Osteocyte (in vitro differentiated cells): Measurements from ENCODE around the gene SNX1. TPM values are rescaled to one million over a fixed set of nuclear protein-coding genes. Genes with fewer than 3 reads are reported as not detected.
"Not testable (repeated sequence)": the region's sequence is repeated elsewhere in the genome, so short reads cannot be mapped to it uniquely, and the experiment has no call there.

Experiments used
- DNase-seq: peaks from one replicate; pipeline ENCODE4 v3.0.0; 2021; ENCODE audit warnings: mixed read lengths; ENCODE audit not compliant: unreplicated experiment; ENCODE audit errors: extremely low spot score
- H3K27ac Mint-ChIP-seq: one replicate; pipeline ENCODE4 v1.8.0; 2021; ENCODE audit warnings: mild to moderate bottlenecking, mixed read lengths; ENCODE audit not compliant: unreplicated experiment
- H3K27me3 Mint-ChIP-seq: one replicate; pipeline ENCODE4 v1.8.0; 2021; ENCODE audit warnings: mixed read lengths; ENCODE audit not compliant: unreplicated experiment
- H3K36me3 Mint-ChIP-seq: one replicate; pipeline ENCODE4 v1.8.0; 2021; ENCODE audit warnings: mixed read lengths; ENCODE audit not compliant: unreplicated experiment
- H3K4me1 Mint-ChIP-seq: one replicate; pipeline ENCODE4 v1.8.0; 2021; ENCODE audit warnings: mixed read lengths; ENCODE audit not compliant: unreplicated experiment
- H3K4me3 Mint-ChIP-seq: one replicate; pipeline ENCODE4 v1.8.0; 2021; ENCODE audit warnings: mild to moderate bottlenecking, moderate library complexity, mixed read lengths; ENCODE audit not compliant: unreplicated experiment
- H3K9me3 Mint-ChIP-seq: one replicate; pipeline ENCODE4 v1.8.0; 2021; ENCODE audit warnings: mixed read lengths; ENCODE audit not compliant: unreplicated experiment
- CTCF ChIP-seq: fragments of 200-600 bp; sonication (generic); IDR thresholded peaks from 2 replicates; pipeline ENCODE4 v1.5.0; 2021; ENCODE audit warnings: antibody characterized with exemption, mild to moderate bottlenecking, moderate library complexity
- total RNA-seq: library from RNA; stranded (reverse); gene quantifications from 2 replicates; pipeline ENCODE4 v1.2.1, GENCODE V29; 2021

Gene SNX1
- total RNA-seq, 1 donor from 2014 or later: 101 TPM

GRCh38 chr15:64102497-64102896 is 6.7 kb downstream of the SNX1 start:
- Mint-ChIP-seq H3K36me3 (peaks cover 6% of the 10 kb centered on the region), H3K27ac (no peak overlapping the region), H3K4me3 (no peak overlapping the region), H3K9me3 (no peaks in the 10 kb centered on the region), H3K27me3 (no peaks in the 10 kb centered on the region), H3K4me1 (peaks cover 9% of the 10 kb centered on the region)
- no peak for TF ChIP-seq CTCF
- no peak for DNase-seq

- Mint-ChIP-seq H3K27ac (no peak overlapping the region), H3K36me3 (peaks cover 3% of the 10 kb centered on the region), H3K9me3 (no peaks in the 10 kb centered on the region), H3K4me1 (no peaks in the 10 kb centered on the region), H3K27me3 (no peaks in the 10 kb centered on the region), H3K4me3 (no peak overlapping the region)
- TF ChIP-seq CTCF: no peak
- no peak for DNase-seq
These were observed 9.4 kb downstream of the SNX1 start for GRCh38 chr15:64105113-64105704.

- H3K27ac Mint-ChIP-seq: no peak overlapping the region
- H3K4me3 Mint-ChIP-seq: no peak overlapping the region
- no peaks in the 10 kb centered on the region for H3K9me3 Mint-ChIP-seq
- H3K36me3 Mint-ChIP-seq: peaks cover 5% of the 10 kb centered on the region
- peaks cover 16% of the 10 kb centered on the region for H3K4me1 Mint-ChIP-seq
- no peak for TF ChIP-seq CTCF
- no peaks in the 10 kb centered on the region for H3K27me3 Mint-ChIP-seq
- DNase-seq: no peak
These were observed 11.6 kb downstream of the SNX1 start for GRCh38 chr15:64107337-64107736.

DNA sequence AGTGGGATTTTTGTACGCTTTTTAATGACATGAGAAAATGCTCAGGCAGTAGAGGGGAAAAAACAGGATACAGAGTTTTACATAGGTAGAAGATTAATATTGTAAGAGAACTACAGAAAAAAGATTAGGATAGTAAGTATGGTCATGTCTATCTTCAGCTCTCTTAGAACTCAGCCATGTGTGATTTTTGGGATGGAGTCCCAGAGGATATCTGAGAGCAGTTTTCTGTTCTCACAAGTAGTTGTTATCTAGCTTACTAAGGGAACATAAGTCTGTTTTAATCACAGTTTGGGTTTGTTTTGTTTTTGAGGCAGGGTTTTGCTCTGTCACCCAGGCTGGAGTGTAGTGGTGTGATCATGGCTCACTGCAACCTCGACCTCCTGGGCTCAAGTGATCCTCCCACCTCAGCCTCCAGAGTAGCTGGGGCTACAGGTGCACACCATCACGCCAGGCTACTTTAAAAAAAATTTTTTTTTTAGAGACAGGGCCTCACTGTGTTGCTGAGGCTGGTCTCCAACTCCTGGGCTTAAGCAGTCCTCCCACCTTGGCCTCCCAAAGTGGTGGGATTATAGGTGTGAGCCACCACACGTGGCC is 14.4 kb downstream of the SNX1 start:
- not testable (repeated sequence) for H3K27ac Mint-ChIP-seq, H3K9me3 Mint-ChIP-seq, H3K27me3 Mint-ChIP-seq, H3K4me3 Mint-ChIP-seq, DNase-seq
- Mint-ChIP-seq H3K4me1 (peaks cover 20% of the 10 kb centered on the region), H3K36me3 (peaks cover 24% of the 10 kb centered on the region)

DNA sequence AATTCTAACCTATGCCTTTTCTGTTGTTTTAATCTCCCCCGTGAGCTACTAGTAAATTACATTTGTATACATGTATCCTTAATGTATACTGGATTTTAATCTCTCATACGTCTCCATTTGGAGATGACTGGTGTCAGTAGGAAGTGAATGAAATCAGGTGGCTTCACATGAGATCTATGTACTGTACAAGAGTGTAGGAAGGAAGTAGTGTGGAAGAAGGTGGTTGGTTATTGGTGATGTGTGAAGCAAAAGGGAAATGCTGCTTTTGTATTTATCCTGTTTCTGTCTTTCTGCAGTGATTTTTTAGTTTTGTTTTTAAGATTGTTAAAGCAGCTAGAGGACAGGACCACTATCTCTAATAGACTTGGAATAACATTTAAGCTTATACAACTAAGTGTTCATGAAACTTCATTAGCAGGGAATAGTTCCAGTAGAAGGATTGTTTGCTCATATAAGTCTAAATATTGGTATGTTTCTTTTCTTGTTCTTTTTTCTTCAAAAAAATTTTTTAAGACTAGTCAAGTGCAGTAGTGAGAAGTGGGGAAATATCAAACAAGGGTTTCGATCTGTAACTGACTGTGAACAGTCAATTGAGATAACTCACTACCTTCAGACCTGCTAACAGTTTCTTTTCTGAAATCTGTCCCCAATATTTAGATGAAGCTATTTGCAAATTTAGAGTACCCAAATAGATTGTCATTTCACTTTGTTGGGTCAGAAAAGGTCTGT is 15.3 kb downstream of the SNX1 start:
- peaks cover 24% of the 10 kb centered on the region for H3K36me3 Mint-ChIP-seq
- no peaks in the 10 kb centered on the region for H3K9me3 Mint-ChIP-seq
- TF ChIP-seq CTCF: no peak
- peaks cover 20% of the 10 kb centered on the region for H3K4me1 Mint-ChIP-seq
- H3K27me3 Mint-ChIP-seq: no peaks in the 10 kb centered on the region
- no peak for DNase-seq
- no peak overlapping the region for H3K4me3 Mint-ChIP-seq
- no peak overlapping the region for H3K27ac Mint-ChIP-seq
